MM.1S (cell line): ENCODE data around the gene FNDC5.

Source experiments
- DNase-seq: peaks from one replicate; pipeline ENCODE4 v3.0.0-alpha.2; 2015
- H2AFZ ChIP-seq: fragments of 300-600 bp; sonication (generic); 2 replicates; pipeline ENCODE4 v1.6.0; 2016; ENCODE audit warnings: antibody characterized with exemption, low read length
- H3F3A ChIP-seq: fragments of 300-600 bp; sonication (generic); 2 replicates; pipeline ENCODE4 v1.6.1; 2016; ENCODE audit warnings: mild to moderate bottlenecking, antibody characterized with exemption, low read length, moderate library complexity, mixed read lengths; ENCODE audit not compliant: insufficient read depth
- H3K27ac ChIP-seq: fragments of 300-600 bp; sonication (generic); 2 replicates; pipeline ENCODE4 v1.5.1; 2016; ENCODE audit warnings: mild to moderate bottlenecking, low read length
- H3K27me3 ChIP-seq: fragments of 300-600 bp; sonication (generic); replicated peaks from 2 replicates; pipeline ENCODE4 v1.6.0; 2016; ENCODE audit warnings: low read length; ENCODE audit not compliant: insufficient read depth
- H3K36me3 ChIP-seq: fragments of 300-600 bp; sonication (generic); replicated peaks from 2 replicates; pipeline ENCODE4 v1.6.1; 2016; ENCODE audit warnings: mild to moderate bottlenecking, low read length, mixed read lengths; ENCODE audit not compliant: insufficient read depth
- H3K4me1 ChIP-seq: fragments of 300-600 bp; sonication (generic); 2 replicates; pipeline ENCODE4 v1.6.1; 2016; ENCODE audit warnings: low read length, mixed read lengths
- H3K4me2 ChIP-seq: fragments of 300-600 bp; sonication (generic); 2 replicates; pipeline ENCODE4 v1.6.0; 2016; ENCODE audit warnings: low read depth, low read length
- H3K4me3 ChIP-seq: fragments of 300-600 bp; sonication (generic); 2 replicates; pipeline ENCODE4 v1.5.1; 2016; ENCODE audit warnings: low read length, mixed read lengths
- H3K79me2 ChIP-seq: fragments of 300-600 bp; sonication (generic); 2 replicates; pipeline ENCODE4 v1.6.1; 2016; ENCODE audit warnings: mixed run types, low read length, mixed read lengths
- H3K9ac ChIP-seq: fragments of 300-600 bp; sonication (generic); 2 replicates; pipeline ENCODE4 v1.6.1; 2016; ENCODE audit warnings: low read length, mixed read lengths
- H3K9me2 ChIP-seq: fragments of 300-600 bp; sonication (generic); replicated peaks from 2 replicates; pipeline ENCODE4 v1.6.1; 2016; ENCODE audit warnings: mild to moderate bottlenecking, low read length, mixed read lengths; ENCODE audit not compliant: insufficient read depth
- H3K9me3 ChIP-seq: fragments of 300-600 bp; sonication (generic); replicated peaks from 2 replicates; pipeline ENCODE4 v1.6.1; 2016; ENCODE audit warnings: mild to moderate bottlenecking, low read length, mixed read lengths; ENCODE audit not compliant: insufficient read depth
- H4K20me1 ChIP-seq: fragments of 300-600 bp; sonication (generic); 2 replicates; pipeline ENCODE4 v1.6.1; 2016; ENCODE audit warnings: mild to moderate bottlenecking, low read length, moderate library complexity, mixed read lengths; ENCODE audit not compliant: insufficient read depth
- EZH2 ChIP-seq: fragments of 300-600 bp; sonication (generic); optimal IDR thresholded peaks from 2 replicates; pipeline ENCODE3; 2017; ENCODE audit warnings: low read depth, mild to moderate bottlenecking, antibody characterized with exemption, low read length, mixed read lengths
- EZH2phosphoT487 ChIP-seq: fragments of 300-600 bp; sonication (generic); IDR thresholded peaks from 2 replicates; pipeline ENCODE4 v1.6.1; 2018; ENCODE audit warnings: antibody characterized with exemption, low read length
- TF ChIP-seq, protein P1 (sequence below): fragments of 300-600 bp; sonication (generic); IDR thresholded peaks from 2 replicates; pipeline ENCODE4 v1.5.1; 2016; ENCODE audit warnings: antibody characterized with exemption, low read length, mixed read lengths

The FNDC5 gene

DNA sequence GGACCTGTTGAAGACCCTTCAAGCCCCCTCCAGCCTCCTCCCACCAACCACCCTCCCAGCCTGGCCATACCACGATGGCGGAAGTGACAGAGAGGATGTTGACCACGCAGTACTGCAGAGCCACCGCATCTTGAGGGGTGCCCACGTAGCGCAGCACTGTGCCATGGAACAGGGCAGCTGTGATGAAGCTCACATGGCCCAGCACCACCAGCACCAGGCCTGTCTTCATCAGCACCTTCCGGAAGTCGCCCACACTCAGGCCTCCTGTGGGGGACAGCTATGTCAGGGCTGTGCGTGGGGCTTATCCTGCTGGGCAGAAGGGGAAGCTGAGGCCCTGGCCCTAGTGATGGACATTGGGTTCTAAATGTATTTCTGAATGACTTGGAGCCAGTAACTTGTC, 27.3 kb upstream of the FNDC5 start:
- Histone ChIP-seq H3K9ac (no peak overlapping the region), H3K36me3 (no peaks in the 10 kb centered on the region), H2AFZ (no peak overlapping the region), H3F3A (no peaks in the 10 kb centered on the region), H3K27ac (no peak overlapping the region), H4K20me1 (no peaks in the 10 kb centered on the region), H3K4me2 (no peak overlapping the region), H3K4me1 (no peaks in the 10 kb centered on the region), H3K27me3 (peaks cover 16% of the 10 kb centered on the region), H3K4me3 (no peak overlapping the region), H3K9me3 (no peaks in the 10 kb centered on the region), H3K9me2 (no peaks in the 10 kb centered on the region), H3K79me2 (no peaks in the 10 kb centered on the region)
- no peak for TF ChIP-seq EZH2
- TF ChIP-seq, protein P1, sequence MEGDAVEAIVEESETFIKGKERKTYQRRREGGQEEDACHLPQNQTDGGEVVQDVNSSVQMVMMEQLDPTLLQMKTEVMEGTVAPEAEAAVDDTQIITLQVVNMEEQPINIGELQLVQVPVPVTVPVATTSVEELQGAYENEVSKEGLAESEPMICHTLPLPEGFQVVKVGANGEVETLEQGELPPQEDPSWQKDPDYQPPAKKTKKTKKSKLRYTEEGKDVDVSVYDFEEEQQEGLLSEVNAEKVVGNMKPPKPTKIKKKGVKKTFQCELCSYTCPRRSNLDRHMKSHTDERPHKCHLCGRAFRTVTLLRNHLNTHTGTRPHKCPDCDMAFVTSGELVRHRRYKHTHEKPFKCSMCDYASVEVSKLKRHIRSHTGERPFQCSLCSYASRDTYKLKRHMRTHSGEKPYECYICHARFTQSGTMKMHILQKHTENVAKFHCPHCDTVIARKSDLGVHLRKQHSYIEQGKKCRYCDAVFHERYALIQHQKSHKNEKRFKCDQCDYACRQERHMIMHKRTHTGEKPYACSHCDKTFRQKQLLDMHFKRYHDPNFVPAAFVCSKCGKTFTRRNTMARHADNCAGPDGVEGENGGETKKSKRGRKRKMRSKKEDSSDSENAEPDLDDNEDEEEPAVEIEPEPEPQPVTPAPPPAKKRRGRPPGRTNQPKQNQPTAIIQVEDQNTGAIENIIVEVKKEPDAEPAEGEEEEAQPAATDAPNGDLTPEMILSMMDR: no peak
- no peak for TF ChIP-seq EZH2phosphoT487
- no peak for DNase-seq

DNA sequence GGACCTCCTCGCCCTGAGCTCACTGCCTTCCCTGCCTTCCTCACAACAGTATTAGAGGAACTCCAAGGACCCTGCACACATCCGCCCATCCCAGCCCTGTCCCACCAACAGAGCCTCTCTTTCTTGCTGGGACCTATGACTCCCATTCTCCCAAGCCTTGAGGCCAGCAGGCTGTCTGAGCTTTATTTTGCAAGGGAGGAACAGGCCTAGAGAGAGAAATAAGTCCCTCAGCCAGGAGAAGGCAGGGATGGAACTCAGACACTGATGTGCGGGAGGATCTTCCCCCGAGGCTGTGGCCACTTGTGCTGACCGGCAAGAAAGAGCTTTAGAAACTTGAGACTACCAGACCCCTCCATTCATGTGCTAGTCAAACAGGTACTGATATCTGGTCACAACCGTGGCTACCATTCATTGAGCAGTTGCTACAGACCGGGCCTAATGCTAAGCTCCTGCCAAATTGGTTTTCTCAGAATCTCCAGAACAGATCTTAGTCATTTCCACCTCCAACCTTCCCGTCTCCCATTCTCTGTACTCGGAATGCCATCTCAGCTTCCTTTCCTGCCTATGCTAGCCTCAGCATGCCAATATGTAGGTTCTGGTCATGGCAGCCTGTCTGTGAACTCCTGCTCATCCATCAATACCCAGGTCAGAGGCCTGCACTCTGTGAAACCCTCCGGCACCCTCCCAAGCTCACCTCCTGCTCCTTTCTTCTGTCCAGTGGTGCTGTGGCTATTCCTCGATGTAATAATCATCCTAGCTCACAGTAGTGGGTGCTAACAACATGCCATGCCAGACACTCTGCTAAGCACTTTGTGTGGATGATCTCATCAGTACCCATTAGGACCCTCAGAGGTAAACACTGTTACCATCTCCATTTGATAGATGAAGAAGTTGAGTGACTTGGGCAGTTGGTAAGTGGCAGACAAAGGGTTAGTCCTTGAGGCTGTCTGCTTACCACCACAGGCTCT, 26.7 kb upstream of the FNDC5 start:
- Histone ChIP-seq H3K9ac (no peak overlapping the region), H3K36me3 (no peaks in the 10 kb centered on the region), H3K4me3 (no peak overlapping the region), H3K9me3 (no peaks in the 10 kb centered on the region), H2AFZ (no peak overlapping the region), H3F3A (no peaks in the 10 kb centered on the region), H3K79me2 (no peaks in the 10 kb centered on the region), H3K27me3 (peaks cover 21% of the 10 kb centered on the region), H4K20me1 (no peaks in the 10 kb centered on the region), H3K9me2 (no peaks in the 10 kb centered on the region), H3K4me1 (no peaks in the 10 kb centered on the region), H3K4me2 (no peak overlapping the region), H3K27ac (no peak overlapping the region)
- DNase-seq: no peak
- TF ChIP-seq EZH2phosphoT487 (no peak), EZH2 (no peak)
- TF ChIP-seq, protein P1: no peak

DNA sequence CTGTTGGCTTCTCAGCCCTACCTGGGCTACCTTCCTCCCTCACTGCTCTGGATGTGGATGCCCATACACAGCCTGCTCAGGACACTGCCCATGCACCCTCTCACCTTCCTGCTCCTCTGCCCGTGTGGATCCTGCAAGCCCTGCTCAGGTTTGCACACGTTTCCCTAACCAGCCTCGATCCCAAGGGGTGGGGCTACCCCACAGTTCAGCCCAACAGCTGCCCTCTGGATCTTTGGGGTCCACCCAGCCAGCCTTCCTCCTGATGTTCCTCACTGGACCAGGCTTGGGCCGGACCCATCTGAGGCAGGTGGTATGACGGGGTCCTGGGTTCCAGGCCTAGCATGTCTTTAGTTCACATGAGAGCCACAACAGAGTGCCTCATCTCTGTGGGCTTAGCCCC, 25.7 kb upstream of the FNDC5 start:
- Histone ChIP-seq H3K4me3 (no peak overlapping the region), H3F3A (no peaks in the 10 kb centered on the region), H3K27me3 (peaks cover 27% of the 10 kb centered on the region), H3K9me2 (no peaks in the 10 kb centered on the region), H3K27ac (no peak overlapping the region), H3K36me3 (no peaks in the 10 kb centered on the region), H3K79me2 (no peaks in the 10 kb centered on the region), H3K9ac (no peak overlapping the region), H3K4me2 (no peak overlapping the region), H3K4me1 (no peaks in the 10 kb centered on the region), H4K20me1 (no peaks in the 10 kb centered on the region), H2AFZ (no peak overlapping the region), H3K9me3 (no peaks in the 10 kb centered on the region)
- TF ChIP-seq EZH2 (no peak), EZH2phosphoT487 (no peak)
- TF ChIP-seq, protein P1: no peak
- no peak for DNase-seq
